Progenitor cell of endocrine pancreas (in vitro differentiated cells): ENCODE measurements around the gene MAPRE3. TPM values are rescaled to one million over a fixed set of nuclear protein-coding genes. Genes with fewer than 3 reads are reported as not detected.

Experiments used
- DNase-seq: peaks from one replicate; pipeline ENCODE4 v3.0.0; 2021; ENCODE audit warnings: low spot score; ENCODE audit not compliant: unreplicated experiment
- H3K27ac Mint-ChIP-seq: 2 replicates; pipeline ENCODE4 v1.8.0; 2021; ENCODE audit warnings: mild to moderate bottlenecking, moderate library complexity, mixed read lengths
- H3K27me3 Mint-ChIP-seq: 2 replicates; pipeline ENCODE4 v1.8.0; 2021; ENCODE audit warnings: mixed read lengths
- H3K36me3 Mint-ChIP-seq: 2 replicates; pipeline ENCODE4 v1.8.0; 2022; ENCODE audit warnings: mixed read lengths; ENCODE audit not compliant: insufficient read depth
- H3K4me1 Mint-ChIP-seq: 2 replicates; pipeline ENCODE4 v1.8.0; 2021; ENCODE audit warnings: low read depth, mixed read lengths
- H3K4me3 Mint-ChIP-seq: 2 replicates; pipeline ENCODE4 v1.8.0; 2021; ENCODE audit warnings: low read depth, mild to moderate bottlenecking, moderate library complexity, mixed read lengths
- H3K9me3 Mint-ChIP-seq: 2 replicates; pipeline ENCODE4 v1.8.0; 2021; ENCODE audit warnings: low read depth, mixed read lengths
- CTCF ChIP-seq: fragments of 200-600 bp; sonication (generic); IDR thresholded peaks from one replicate; pipeline ENCODE4 v1.5.0; 2021; ENCODE audit warnings: antibody characterized with exemption, mild to moderate bottlenecking; ENCODE audit not compliant: unreplicated experiment
- total RNA-seq: library from RNA; stranded (reverse); gene quantifications from 2 replicates; pipeline ENCODE4 v1.2.1, GENCODE V29; 2021

MAPRE3 gene
- total RNA-seq, 1 donor from 2014 or later: 18.6 TPM

GRCh38 chr2:26983746-26984145, 13.3 kb downstream of the MAPRE3 start:
- H3K36me3 Mint-ChIP-seq: no peaks in the 10 kb centered on the region
- no peak for DNase-seq
- H3K9me3 Mint-ChIP-seq: no peaks in the 10 kb centered on the region
- TF ChIP-seq CTCF: no peak
- no peak overlapping the region for H3K4me3 Mint-ChIP-seq
- H3K27me3 Mint-ChIP-seq: peaks cover 3% of the 10 kb centered on the region
- no peak overlapping the region for H3K27ac Mint-ChIP-seq
- peaks cover 3% of the 10 kb centered on the region for H3K4me1 Mint-ChIP-seq

- no peak overlapping the region for H3K4me3 Mint-ChIP-seq
- no peak for TF ChIP-seq CTCF
- no peaks in the 10 kb centered on the region for H3K9me3 Mint-ChIP-seq
- H3K27ac Mint-ChIP-seq: no peak overlapping the region
- no peak for DNase-seq
- H3K27me3 Mint-ChIP-seq: no peaks in the 10 kb centered on the region
- H3K36me3 Mint-ChIP-seq: no peaks in the 10 kb centered on the region
- peaks cover 3% of the 10 kb centered on the region for H3K4me1 Mint-ChIP-seq
These were observed 15.4 kb downstream of the MAPRE3 start for GRCh38 chr2:26985807-26986206.

GRCh38 chr2:26986576-26986975, 16.1 kb downstream of the MAPRE3 start:
- no peak for TF ChIP-seq CTCF
- peaks cover 3% of the 10 kb centered on the region for H3K4me1 Mint-ChIP-seq
- no peak for DNase-seq
- no peaks in the 10 kb centered on the region for H3K36me3 Mint-ChIP-seq
- H3K9me3 Mint-ChIP-seq: no peaks in the 10 kb centered on the region
- H3K27me3 Mint-ChIP-seq: no peaks in the 10 kb centered on the region
- no peak overlapping the region for H3K4me3 Mint-ChIP-seq
- no peak overlapping the region for H3K27ac Mint-ChIP-seq

GRCh38 chr2:26988058-26988860, 17.8 kb downstream of the MAPRE3 start:
- no peak for TF ChIP-seq CTCF
- DNase-seq: no peak
- no peaks in the 10 kb centered on the region for H3K9me3 Mint-ChIP-seq
- no peaks in the 10 kb centered on the region for H3K27me3 Mint-ChIP-seq
- H3K36me3 Mint-ChIP-seq: no peaks in the 10 kb centered on the region
- H3K27ac Mint-ChIP-seq: no peak overlapping the region
- H3K4me1 Mint-ChIP-seq: peaks cover 2% of the 10 kb centered on the region
- no peak overlapping the region for H3K4me3 Mint-ChIP-seq

- Mint-ChIP-seq H3K36me3 (no peaks in the 10 kb centered on the region), H3K9me3 (no peaks in the 10 kb centered on the region), H3K27ac (no peak overlapping the region), H3K4me3 (no peak overlapping the region), H3K27me3 (no peaks in the 10 kb centered on the region), H3K4me1 (peaks cover 2% of the 10 kb centered on the region)
- no peak for TF ChIP-seq CTCF
- DNase-seq: no peak
These were observed 18.7 kb downstream of the MAPRE3 start for GRCh38 chr2:26989156-26989555.
